Esophagus (tissue), 2 donors: ENCODE data around the gene C1orf21. TPM values are rescaled to one million over a fixed set of nuclear protein-coding genes. Genes with fewer than 3 reads are reported as not detected.
A peak's percentile ranks its signal among the peaks of the same experiment; 100 is the strongest.

Source experiments
- H3K27ac ChIP-seq, 2 donors: one replicate each; pipeline ENCODE4 v1.5.1; 2013; ENCODE audit warnings: low read depth in 2 of 2, mild to moderate bottlenecking in 2 of 2, inconsistent platforms in 1 of 2, low read length in 1 of 2, moderate library complexity in 1 of 2
- H3K27me3 ChIP-seq, 2 donors: one replicate each; pipeline ENCODE4 v1.6.1; 2013; ENCODE audit warnings: low read length in 2 of 2, control low read depth in 1 of 2, mild to moderate bottlenecking in 1 of 2; ENCODE audit not compliant: insufficient read depth in 2 of 2, control insufficient read depth in 1 of 2
- H3K36me3 ChIP-seq, 2 donors: one replicate each; pipeline ENCODE4 v1.6.1; 2013; ENCODE audit warnings: low read length in 1 of 2; ENCODE audit not compliant: control insufficient read depth in 2 of 2, insufficient read depth in 2 of 2
- H3K4me1 ChIP-seq, 2 donors: one replicate each; pipeline ENCODE4 v1.6.1; 2013; ENCODE audit warnings: low read length in 1 of 2; ENCODE audit not compliant: control insufficient read depth in 2 of 2, insufficient read depth in 2 of 2
- H3K4me3 ChIP-seq, 2 donors: one replicate each; pipeline ENCODE4 v1.5.1; 2013; ENCODE audit warnings: low read length in 2 of 2, mild to moderate bottlenecking in 2 of 2, low read depth in 1 of 2, moderate library complexity in 1 of 2
- H3K9me3 ChIP-seq, 2 donors: one replicate each; pipeline ENCODE4 v1.6.1; 2013; ENCODE audit warnings: mild to moderate bottlenecking in 2 of 2, low read depth in 1 of 2, low read length in 1 of 2, moderate library complexity in 1 of 2; ENCODE audit not compliant: control insufficient read depth in 2 of 2, insufficient read depth in 1 of 2
- WGBS, 2 donors: extraction: QIAGEN DNeasy Blood & Tissue Kit; methylation state at CpG; one replicate each; pipeline ENCODE4 v1.1.7; 2013; 5-methylcytosine and 5-hydroxymethylcytosine counted together
- polyA plus RNA-seq, 2 donors: library from polyadenylated mRNA; stranded (reverse); fragments of 200-250 nt; gene quantifications; one replicate each; pipeline ENCODE4 v1.2.3, GENCODE V29; 2013
- donor health status: healthy with polysubstance abuse.
- donor health status: Bipolar disorder and iron deficiency.

Gene C1orf21
- polyA plus RNA-seq, 2 donors: 26.8 to 29.7 TPM

DNA sequence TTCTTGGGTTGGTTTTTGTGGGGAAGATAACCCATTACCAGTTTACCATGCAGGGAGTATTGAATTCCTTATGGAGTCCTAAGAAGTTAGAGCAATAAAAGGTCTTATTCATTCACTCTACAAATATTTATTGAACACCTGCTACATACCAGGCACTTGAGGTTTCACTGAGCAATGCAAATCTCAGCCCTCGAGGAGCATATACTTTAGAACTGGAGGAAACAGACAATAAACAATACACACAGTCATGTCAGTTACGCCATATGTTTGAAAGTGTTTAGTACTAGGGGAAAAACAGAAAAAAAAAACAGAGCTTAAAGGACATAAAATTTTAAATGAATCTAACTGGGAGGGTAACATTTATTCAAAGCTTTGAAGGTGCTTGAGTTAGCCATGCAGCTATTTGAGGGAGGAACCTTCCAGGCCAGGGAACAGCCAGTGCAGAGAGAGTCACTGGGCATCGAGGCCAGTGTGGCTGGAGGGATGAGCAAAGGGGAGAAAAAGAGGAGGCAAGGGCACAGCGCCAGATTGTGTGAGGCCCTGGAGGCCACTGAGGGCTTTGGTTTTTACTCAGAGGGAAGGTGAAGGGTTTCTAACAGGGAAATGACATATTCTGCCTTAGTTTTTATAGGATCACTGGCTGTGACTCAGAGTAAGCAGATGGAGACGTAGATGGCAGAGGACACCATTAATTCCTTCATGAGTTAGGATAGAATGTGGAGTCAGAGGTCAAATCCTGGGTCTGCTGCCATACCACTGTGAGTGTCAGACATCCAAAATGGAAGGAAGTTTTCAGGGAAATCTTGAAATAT lies 32.7 kb downstream of the C1orf21 start:
- peaks cover 5 to 9% of the 10 kb centered on the region in 2 donors for H3K4me1 ChIP-seq

DNA sequence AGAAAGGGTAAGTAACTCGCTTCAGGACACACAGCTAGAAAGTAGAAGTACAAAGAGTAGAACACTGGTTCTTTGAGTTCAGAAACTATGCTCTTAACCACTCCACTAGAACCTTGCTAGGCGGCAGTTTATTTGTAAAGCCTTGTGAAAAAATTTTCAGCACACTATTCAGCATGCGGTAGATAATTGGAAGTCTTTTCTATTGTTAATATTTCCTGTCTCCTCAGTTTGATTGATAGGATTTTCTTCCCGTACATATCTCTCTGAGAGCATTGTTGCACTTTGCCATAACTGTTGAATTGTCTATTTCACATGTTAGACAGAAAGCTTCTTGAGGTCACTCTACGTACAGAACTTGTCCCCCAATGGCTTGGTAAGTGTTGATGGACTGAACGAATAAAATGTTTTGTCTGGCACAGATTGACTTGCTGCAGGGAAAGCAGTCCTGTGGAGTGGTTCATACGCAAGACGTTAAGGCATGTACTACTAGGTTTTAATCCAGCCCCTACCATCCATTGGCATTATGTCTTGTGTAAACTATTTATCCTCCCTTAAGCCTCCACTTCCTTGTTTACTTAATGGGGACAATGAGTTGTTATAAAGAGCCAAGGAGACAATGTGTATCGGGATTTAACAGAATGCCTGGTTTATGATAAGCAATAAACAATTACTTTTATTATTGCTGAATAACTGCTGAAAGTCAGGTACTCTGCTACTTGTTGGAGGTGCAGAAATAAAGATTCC lies 35.8 kb downstream of the C1orf21 start:
- H3K36me3 ChIP-seq: no peaks in the 10 kb centered on the region
- no peak overlapping the region for H3K4me3 ChIP-seq
- no peaks in the 10 kb centered on the region for H3K9me3 ChIP-seq
- H3K4me1 ChIP-seq: peaks cover 4 to 13% of the 10 kb centered on the region in 2 donors
- H3K27ac ChIP-seq: peak overlapping the region; percentile 18 to 26
- WGBS, 2 donors: 42 to 49% methylated on average over 9 of the region's 9 CpGs
- H3K27me3 ChIP-seq: no peaks in the 10 kb centered on the region

More for the DNA sequence above, 32.7 kb downstream of the C1orf21 start:
- Histone ChIP-seq H3K27ac (peak overlapping the region in 1 of 2 donors; percentile 15), H3K36me3 (no peaks in the 10 kb centered on the region), H3K4me3 (no peak overlapping the region), H3K9me3 (no peaks in the 10 kb centered on the region), H3K27me3 (no peaks in the 10 kb centered on the region)
- 67 to 77% methylated on average over 5 of the region's 5 CpGs for WGBS, 2 donors

DNA sequence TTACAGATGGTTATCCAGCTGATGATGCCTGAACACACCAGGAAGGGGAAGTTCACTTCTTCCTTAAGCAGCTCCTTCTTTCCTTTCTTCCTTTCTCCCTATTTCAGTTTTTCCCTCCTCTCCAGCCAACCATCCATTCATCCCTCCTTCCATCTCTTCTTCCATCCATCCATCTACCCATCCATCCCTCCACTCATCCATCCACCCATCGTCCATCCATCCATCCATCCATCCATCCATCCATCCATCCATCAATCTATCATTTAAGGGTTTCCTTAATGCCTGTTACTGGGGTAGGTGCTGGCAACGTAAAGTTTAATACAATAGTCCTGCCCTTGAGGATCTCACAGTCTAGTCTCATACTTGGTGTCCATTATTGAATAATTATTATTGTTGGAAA lies 36.8 kb downstream of the C1orf21 start:
- WGBS, 2 donors: 65 to 86% methylated on average over 2 of the region's 2 CpGs
- peaks cover 2 to 9% of the 10 kb centered on the region in 2 donors for H3K4me1 ChIP-seq

GRCh38 chr1:184424157-184424556 lies 37.3 kb downstream of the C1orf21 start:
- Histone ChIP-seq H3K4me1 (peaks cover 2 to 9% of the 10 kb centered on the region in 2 donors), H3K27ac (peak overlapping the region; percentile 64 to 80), H3K27me3 (no peaks in the 10 kb centered on the region), H3K9me3 (no peaks in the 10 kb centered on the region), H3K36me3 (no peaks in the 10 kb centered on the region), H3K4me3 (no peak overlapping the region)
- 42 to 55% methylated on average over 3 of the region's 3 CpGs for WGBS, 2 donors

More for the DNA sequence above, 36.8 kb downstream of the C1orf21 start:
- Histone ChIP-seq H3K4me3 (no peak overlapping the region), H3K27me3 (no peaks in the 10 kb centered on the region), H3K36me3 (no peaks in the 10 kb centered on the region), H3K9me3 (no peaks in the 10 kb centered on the region), H3K27ac (no peak overlapping the region)

- no peaks in the 10 kb centered on the region for H3K36me3 ChIP-seq
- WGBS, 2 donors: 63 to 74% methylated on average over 2 of the region's 2 CpGs
- H3K4me3 ChIP-seq: no peak overlapping the region
- H3K27ac ChIP-seq: peak overlapping the region; percentile 64 to 80
- H3K27me3 ChIP-seq: no peaks in the 10 kb centered on the region
- H3K4me1 ChIP-seq: peaks cover 0 to 4% of the 10 kb centered on the region in 2 donors
- no peaks in the 10 kb centered on the region for H3K9me3 ChIP-seq
Measured at GRCh38 chr1:184424945-184425344, 38.1 kb downstream of the C1orf21 start.

- Histone ChIP-seq H3K4me3 (no peak overlapping the region), H3K36me3 (no peaks in the 10 kb centered on the region), H3K27me3 (no peaks in the 10 kb centered on the region), H3K4me1 (peaks cover 0 to 4% of the 10 kb centered on the region in 2 donors), H3K27ac (peak overlapping the region; percentile 19 to 54), H3K9me3 (no peaks in the 10 kb centered on the region)
- 62 to 70% methylated on average over 7 of the region's 7 CpGs for WGBS, 2 donors
Measured at GRCh38 chr1:184425449-184426277, 38.8 kb downstream of the C1orf21 start.

- 92 to 93% methylated on average over 7 of the region's 7 CpGs for WGBS, 2 donors
- Histone ChIP-seq H3K9me3 (no peaks in the 10 kb centered on the region), H3K4me1 (peaks cover 0 to 4% of the 10 kb centered on the region in 2 donors), H3K36me3 (no peaks in the 10 kb centered on the region), H3K4me3 (no peak overlapping the region), H3K27me3 (no peaks in the 10 kb centered on the region), H3K27ac (no peak overlapping the region)
Measured at GRCh38 chr1:184426278-184426674, 39.4 kb downstream of the C1orf21 start.

GRCh38 chr1:184427722-184428121 lies 40.9 kb downstream of the C1orf21 start:
- H3K27me3 ChIP-seq: no peaks in the 10 kb centered on the region
- peaks cover 0 to 4% of the 10 kb centered on the region in 2 donors for H3K4me1 ChIP-seq
- no peaks in the 10 kb centered on the region for H3K9me3 ChIP-seq
- 85 to 90% methylated on average over 2 of the region's 2 CpGs for WGBS, 2 donors
- no peak overlapping the region for H3K27ac ChIP-seq
- no peak overlapping the region for H3K4me3 ChIP-seq
- H3K36me3 ChIP-seq: no peaks in the 10 kb centered on the region

DNA sequence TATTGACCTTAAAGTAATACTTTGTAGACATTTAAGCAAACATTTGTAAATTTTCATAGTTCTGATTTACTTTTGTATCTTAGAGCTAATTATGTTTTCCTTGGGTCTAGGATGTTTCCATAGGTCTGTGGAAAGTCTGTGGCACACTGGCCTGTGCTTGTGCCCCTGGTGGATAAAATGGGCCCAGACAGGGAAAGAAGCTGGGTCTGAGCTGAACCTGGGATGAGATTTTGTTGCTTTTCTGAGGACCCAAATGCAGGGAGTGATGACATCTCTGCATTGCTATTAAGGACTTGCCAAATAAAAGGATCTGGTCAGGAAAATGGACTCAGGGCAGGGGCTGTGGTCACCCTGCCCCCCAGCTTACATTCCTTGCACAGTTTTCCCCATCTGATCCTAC lies 41.8 kb downstream of the C1orf21 start:
- no peaks in the 10 kb centered on the region for H3K36me3 ChIP-seq
- no peak overlapping the region for H3K27ac ChIP-seq
- no peaks in the 10 kb centered on the region for H3K9me3 ChIP-seq
- H3K4me1 ChIP-seq: peaks cover 2 to 7% of the 10 kb centered on the region in 2 donors
- no peak overlapping the region for H3K4me3 ChIP-seq
- no peaks in the 10 kb centered on the region for H3K27me3 ChIP-seq
